ENCODE measurements around the gene CR1. TPM values are rescaled to one million over a fixed set of nuclear protein-coding genes. Genes with fewer than 3 reads are reported as not detected.
"Not testable (repeated sequence)": the region's sequence is repeated elsewhere in the genome, so short reads cannot be mapped to it uniquely, and the experiment has no call there.

Gene CR1
- polyA plus RNA-seq, 1 experiment = not detected

DNA sequence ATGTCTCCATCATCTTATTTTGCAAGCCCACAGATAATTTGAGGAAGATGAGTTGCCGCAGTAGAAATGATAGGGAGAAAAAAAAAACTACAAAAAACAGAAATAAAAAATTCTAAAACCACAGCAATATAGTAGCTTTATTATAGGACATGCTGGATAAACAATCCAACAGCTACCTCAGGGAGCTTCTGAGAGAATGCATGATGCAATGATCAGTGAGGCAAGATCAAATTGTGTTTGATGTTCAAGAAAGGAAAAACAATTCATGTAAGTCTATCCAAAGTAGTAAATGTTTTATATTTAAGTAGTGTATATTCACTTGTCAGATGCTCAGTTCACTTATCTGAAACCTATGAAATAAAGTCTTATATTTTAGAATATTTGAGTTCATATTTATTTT, 155.6 kb downstream of the CR1 start:
- Histone ChIP-seq H3K4me3 (ENCODE audit: low read depth, low read length) (no peak overlapping the region), H3K27me3 (ENCODE audit: control insufficient read depth, insufficient read depth, low read length) (peaks cover 6% of the 10 kb centered on the region), H3K27ac (ENCODE audit: low read depth, low read length) (no peak overlapping the region), H3K9me3 (ENCODE audit: control insufficient read depth, insufficient read depth, low read length) (no peaks in the 10 kb centered on the region)
- ChIA-PET POLR2A (no interaction called here), CTCF (interaction anchor here (1.6 kb wide), 1 partner anchor 144 kb away, joined by 4 read pairs; no protein-coding TSS in a partner anchor)
- DNase-seq (ENCODE audit: low read depth, low spot score) = no peak
- TF ChIP-seq, protein P1, sequence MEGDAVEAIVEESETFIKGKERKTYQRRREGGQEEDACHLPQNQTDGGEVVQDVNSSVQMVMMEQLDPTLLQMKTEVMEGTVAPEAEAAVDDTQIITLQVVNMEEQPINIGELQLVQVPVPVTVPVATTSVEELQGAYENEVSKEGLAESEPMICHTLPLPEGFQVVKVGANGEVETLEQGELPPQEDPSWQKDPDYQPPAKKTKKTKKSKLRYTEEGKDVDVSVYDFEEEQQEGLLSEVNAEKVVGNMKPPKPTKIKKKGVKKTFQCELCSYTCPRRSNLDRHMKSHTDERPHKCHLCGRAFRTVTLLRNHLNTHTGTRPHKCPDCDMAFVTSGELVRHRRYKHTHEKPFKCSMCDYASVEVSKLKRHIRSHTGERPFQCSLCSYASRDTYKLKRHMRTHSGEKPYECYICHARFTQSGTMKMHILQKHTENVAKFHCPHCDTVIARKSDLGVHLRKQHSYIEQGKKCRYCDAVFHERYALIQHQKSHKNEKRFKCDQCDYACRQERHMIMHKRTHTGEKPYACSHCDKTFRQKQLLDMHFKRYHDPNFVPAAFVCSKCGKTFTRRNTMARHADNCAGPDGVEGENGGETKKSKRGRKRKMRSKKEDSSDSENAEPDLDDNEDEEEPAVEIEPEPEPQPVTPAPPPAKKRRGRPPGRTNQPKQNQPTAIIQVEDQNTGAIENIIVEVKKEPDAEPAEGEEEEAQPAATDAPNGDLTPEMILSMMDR (IDR thresholded peaks at IDR 0.05; ENCODE audit: low read depth, low read length) = no peak

DNA sequence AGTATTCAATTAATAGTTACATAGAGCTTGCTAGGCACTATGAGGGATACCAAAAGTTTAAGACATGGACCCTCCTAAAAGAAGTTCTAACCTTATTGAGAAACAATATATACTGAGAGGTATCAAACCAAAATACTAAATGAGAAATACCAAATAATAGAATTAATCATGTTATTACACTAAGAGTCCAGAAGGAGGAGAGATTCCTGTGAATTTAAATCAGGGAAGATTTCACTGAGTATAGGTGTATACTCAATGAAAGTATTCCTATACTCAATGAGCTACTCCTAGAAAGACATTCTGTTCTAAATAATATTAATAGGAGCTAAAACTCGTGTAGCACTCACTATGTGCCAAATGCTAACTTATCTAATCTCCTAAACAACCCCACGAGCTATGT, 158.4 kb downstream of the CR1 start:
- CTCF ChIA-PET = interaction anchor here (0.5 to 2.3 kb wide), 14 partner anchors 8 to 311 kb away, joined by 3 to 15 read pairs (median 4); no protein-coding TSS in a partner anchor
- TF ChIP-seq, protein P1 (IDR thresholded peaks at IDR 0.05; ENCODE audit: low read depth, low read length) = peak; percentile 32

DNA sequence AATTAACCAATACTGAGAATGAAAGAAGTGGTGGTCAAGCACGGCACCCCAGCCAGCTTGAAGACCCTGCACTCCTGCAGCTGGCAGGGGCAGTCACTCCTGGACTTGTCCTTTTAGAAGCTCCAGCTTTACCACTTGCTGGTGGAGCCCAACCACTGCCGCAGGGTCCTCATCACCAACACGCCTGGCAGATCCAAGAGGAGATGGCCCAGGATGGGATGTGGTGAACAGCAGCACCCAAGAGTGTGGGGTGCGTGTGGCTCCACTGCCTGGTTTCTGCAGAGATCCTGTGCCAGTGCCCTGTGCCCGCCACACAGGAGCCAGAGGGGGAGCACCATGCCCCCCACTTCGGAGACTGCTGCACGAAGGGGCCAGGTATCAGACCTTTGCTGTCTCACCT, 162.5 kb downstream of the CR1 start:
- DNase-seq (ENCODE audit: low read depth, low spot score) = no peak
- ChIA-PET CTCF (no interaction called here), POLR2A (no interaction called here)
- TF ChIP-seq, protein P1 (IDR thresholded peaks at IDR 0.05; ENCODE audit: low read depth, low read length) = no peak
- Histone ChIP-seq H3K27me3 (ENCODE audit: control insufficient read depth, insufficient read depth, low read length) (peaks cover 2% of the 10 kb centered on the region), H3K27ac (ENCODE audit: low read depth, low read length) (no peak overlapping the region), H3K4me3 (ENCODE audit: low read depth, low read length) (no peak overlapping the region), H3K9me3 (ENCODE audit: control insufficient read depth, insufficient read depth, low read length) (no peaks in the 10 kb centered on the region; the same call in 1 of the 2 replicates)

More for the DNA sequence above, 158.4 kb downstream of the CR1 start:
- peaks cover 1% of the 10 kb centered on the region for H3K27me3 ChIP-seq (ENCODE audit: control insufficient read depth, insufficient read depth, low read length)
- H3K9me3 ChIP-seq (ENCODE audit: control insufficient read depth, insufficient read depth, low read length) = no peaks in the 10 kb centered on the region; the same call in 1 of the 2 replicates
- POLR2A ChIA-PET = no interaction called here
- H3K27ac ChIP-seq (ENCODE audit: low read depth, low read length) = no peak overlapping the region
- H3K4me3 ChIP-seq (ENCODE audit: low read depth, low read length) = no peak overlapping the region
- DNase-seq (ENCODE audit: low read depth, low spot score) = no peak

DNA sequence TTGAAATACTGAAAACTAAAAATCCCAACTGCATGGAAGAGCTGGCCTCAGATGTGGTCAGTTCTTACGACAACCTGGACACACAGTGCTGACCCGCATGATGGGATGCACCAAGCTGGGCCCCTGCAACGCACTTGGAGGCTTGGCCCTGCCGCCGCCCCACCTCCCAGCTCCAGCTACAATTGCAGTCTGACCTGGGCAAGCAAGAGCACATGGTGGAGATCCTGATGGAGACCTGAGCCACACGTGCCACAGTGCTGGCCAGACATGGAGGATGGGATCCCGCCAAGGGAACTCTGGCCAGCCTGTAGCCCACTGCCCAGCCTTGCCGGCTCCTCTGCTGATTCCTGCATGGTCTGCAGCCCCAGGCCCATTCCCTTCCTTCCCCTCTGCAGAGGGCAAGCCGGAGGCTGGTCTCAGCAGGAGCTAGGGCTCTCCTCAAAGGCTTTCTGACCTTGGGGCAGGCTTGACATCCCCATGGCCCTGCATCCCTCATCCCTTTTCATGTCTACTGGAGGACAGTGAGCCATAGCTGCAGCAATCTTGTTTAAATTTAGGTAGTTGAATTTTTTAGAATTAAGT, 163.0 kb downstream of the CR1 start:
- Histone ChIP-seq H3K27me3 (ENCODE audit: control insufficient read depth, insufficient read depth, low read length) (peaks cover 2% of the 10 kb centered on the region), H3K4me3 (ENCODE audit: low read depth, low read length) (no peak overlapping the region), H3K9me3 (ENCODE audit: control insufficient read depth, insufficient read depth, low read length) (no peaks in the 10 kb centered on the region; the same call in 1 of the 2 replicates), H3K27ac (ENCODE audit: low read depth, low read length) (no peak overlapping the region)
- POLR2A ChIA-PET = no interaction called here
- DNase-seq (ENCODE audit: low read depth, low spot score) = no peak
- TF ChIP-seq, protein P1 (IDR thresholded peaks at IDR 0.05; ENCODE audit: low read depth, low read length) = no peak
- CTCF ChIA-PET = no interaction called here

DNA sequence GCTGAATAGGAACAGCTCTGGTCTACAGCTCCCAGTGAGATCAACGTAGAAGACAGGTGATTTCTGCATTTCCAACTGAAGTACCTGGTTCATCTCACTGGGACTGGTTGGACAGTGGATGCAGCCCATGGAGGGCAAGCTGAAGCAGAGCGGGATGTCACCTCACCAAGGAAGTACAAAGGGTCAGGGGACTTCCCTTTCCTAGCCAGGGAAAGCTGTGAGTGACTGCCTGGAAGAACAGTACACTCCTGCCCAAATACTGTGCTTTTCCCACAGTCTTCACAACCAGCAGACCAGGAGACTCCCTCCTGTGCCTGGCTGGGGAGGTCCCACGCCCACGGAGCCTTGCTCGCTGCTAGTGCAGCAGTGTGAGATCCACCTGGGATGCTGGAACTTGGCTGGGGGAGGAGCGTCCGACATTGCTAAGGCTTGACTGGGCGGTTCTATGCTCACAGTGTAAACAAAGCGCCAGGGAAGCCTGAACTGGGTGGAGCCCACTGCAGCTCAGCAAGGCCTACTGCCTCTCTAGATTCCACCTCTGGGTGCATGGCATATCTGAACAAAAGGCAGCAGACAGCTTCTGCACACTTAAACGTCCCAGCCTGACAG, 163.7 kb downstream of the CR1 start:
- H3K9me3 ChIP-seq (ENCODE audit: control insufficient read depth, insufficient read depth, low read length) = no peaks in the 10 kb centered on the region; the same call in 1 of the 2 replicates
- DNase-seq (ENCODE audit: low read depth, low spot score) = no peak
- no peak overlapping the region for H3K27ac ChIP-seq (ENCODE audit: low read depth, low read length)
- POLR2A ChIA-PET = no interaction called here
- H3K27me3 ChIP-seq (ENCODE audit: control insufficient read depth, insufficient read depth, low read length) = peaks cover 2% of the 10 kb centered on the region
- TF ChIP-seq, protein P1 (IDR thresholded peaks at IDR 0.05; ENCODE audit: low read depth, low read length) = no peak
- CTCF ChIA-PET = no interaction called here
- no peak overlapping the region for H3K4me3 ChIP-seq (ENCODE audit: low read depth, low read length)

DNA sequence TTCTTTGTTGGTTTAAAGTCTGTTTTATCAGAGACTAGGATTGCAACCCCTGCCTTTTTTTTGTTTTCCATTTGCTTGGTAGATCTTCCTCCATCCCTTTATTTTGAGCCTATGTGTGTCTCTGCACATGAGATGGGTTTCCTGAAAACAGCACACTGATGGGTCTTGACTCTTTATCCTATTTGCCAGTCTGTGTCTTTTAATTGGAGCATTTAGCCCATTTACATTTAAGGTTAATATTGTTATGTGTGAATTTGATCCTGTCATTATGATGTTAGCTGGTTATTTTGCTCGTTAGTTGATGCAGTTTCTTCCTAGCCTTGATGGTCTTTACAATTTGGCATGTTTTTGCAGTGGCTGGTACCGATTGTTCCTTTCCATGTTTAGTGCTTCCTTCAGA, 165.5 kb downstream of the CR1 start:
- CTCF ChIA-PET = not testable (repeated sequence)

More for the DNA sequence above, 165.5 kb downstream of the CR1 start:
- H3K27me3 ChIP-seq (ENCODE audit: control insufficient read depth, insufficient read depth, low read length); H3K4me3 ChIP-seq (ENCODE audit: low read depth, low read length); H3K9me3 ChIP-seq (ENCODE audit: control insufficient read depth, insufficient read depth, low read length); H3K27ac ChIP-seq (ENCODE audit: low read depth, low read length); POLR2A ChIA-PET; DNase-seq (ENCODE audit: low read depth, low spot score): not testable (repeated sequence)

All from AG04450 (cell line).